TTC549 (cell line): Measurements from ENCODE around the gene LRRC7.

Source experiments
- FAIRE-seq: peaks from 2 replicates; lab custom pipeline; 2012; peaks lifted over from hg19 to GRCh38; lab: Jason Lieb, UNC

LRRC7 gene

DNA sequence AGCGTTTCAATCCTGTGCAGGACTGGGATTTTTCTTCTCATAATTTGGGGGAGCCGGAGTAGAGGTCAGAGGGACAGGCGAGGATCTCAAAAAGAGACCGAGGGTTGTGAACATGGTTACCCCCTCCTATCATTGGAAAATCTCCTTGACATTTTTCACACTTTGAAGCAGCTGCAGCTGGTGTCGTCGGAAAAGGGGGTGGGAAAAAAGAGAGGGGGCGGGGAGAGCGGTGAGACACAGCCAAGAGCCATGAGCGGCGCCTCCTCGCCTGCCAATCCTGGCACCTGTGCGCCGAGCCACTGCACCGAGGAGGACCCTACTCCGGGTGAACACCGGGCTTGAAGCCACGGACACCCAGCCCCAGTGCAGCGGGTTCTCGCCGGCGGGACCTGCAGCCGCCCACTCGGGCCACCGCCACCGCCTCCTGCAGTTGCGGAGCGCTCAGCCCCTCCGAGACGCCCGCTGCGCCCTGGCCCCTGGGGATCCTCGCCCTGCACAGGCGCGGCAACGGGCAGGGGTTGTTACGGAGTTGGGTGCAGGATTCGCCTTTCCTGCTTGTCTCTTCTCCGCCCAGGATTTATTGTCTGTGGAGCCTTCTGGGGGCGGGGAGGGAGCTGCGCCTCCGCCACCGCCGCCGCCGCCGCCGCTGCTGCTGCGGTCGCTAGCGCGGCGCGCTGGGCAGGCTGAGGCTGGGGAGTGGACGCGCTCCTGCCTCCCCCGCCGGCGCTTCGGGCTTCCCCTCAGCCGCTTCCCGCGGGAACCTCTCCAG, at the start of gene LRRC7:
Gene LRRC7, plus strand, starts transcription at position 271 of the 769 bp plus-strand sequence. CDS start 718 bp downstream, outside the sequence.
- FAIRE-seq, result no peak

DNA sequence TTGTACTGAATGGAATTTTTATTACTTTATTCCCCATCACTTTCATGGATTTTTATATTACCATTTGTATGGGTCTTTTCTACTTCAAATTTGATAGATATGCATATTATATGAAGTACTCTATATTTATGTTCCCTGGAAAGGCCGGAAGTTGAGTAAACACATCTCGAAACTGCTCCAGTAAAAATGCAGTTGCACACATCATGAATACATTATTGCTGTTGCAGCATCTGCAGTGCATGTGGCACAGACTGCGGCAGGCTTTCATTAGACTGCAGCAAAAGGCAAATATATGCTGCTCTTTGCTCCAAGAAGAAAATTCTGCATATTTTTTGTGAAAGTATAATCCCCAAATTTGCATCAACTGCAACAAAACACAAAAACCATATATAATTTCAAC, 48.7 kb upstream of the LRRC7 start:
- FAIRE-seq, result no peak

DNA sequence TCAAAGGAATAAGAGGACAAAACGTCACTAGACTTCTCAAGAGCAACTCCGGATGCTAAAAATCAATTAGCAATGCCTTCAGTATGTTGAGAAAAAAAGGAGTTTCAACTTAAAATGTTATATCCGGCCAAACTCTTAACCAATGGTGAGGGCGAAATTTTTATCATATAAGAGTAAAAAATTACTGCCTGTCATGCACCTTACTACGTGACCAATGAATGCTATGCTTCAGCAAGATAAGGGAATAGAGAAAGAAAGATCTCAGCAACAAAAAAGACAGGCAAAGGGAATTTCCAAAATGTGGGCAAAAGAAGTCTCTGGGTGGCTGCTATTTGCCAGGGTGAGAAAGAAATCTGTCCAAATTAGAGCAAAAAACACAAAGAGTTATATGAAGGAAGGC, 47.4 kb upstream of the LRRC7 start:
- no peak for FAIRE-seq

DNA sequence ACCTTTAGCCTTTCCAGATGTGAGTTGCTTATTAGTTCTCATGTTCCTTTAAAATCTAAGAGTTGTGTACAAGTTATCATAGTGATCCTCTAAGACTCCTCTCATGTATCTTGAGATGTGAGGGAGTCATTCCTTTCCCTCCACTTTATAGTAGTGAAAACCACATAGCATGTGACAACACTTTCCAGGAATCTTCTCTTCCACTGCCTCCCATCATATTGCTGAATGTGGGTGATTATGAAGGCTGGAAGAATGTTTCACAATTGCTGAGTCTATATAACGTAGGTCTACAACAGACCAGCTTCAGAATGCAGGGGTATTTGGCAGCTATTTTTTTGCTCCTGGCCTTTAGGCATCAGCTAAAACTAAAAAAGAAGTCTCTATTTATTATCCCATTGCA, 44.7 kb upstream of the LRRC7 start:
- no peak for FAIRE-seq

DNA sequence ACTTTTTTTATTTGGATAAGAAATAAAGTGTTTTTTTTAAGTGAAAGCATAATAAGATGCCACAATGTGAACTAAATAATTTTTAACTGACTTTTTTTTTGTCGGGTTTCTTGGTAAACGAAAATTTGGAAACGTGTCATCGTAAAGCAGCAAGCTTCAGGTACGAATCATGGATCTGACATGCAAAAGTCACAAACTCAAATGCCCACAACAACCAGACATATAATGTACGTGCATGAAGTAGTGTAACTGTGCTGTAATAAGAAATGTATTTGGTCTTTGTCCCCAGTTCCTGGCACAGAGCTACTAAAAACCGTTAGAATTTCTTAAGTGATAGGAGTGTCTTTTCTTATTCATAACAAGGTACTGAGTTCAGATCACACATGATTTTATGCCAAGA, 44.3 kb upstream of the LRRC7 start:
- FAIRE-seq, result no peak

DNA sequence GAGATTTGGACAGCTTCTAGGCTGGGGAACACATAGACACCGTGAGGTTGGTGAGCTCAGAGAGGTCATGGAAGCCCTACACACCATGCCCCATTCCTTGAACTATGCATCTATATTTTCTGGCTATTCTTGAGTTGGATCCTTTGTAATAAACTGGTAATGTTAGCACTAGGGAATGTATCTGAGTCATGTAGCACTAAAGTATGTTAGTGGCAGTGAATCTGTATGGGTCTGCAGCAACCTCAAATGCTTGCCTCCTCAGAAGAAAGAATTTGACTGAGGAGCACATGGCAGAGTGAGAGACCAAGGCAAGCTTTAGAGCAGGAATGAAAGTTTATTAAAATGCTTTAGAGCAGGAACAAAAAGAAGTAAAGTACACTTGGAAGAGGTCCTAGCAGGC, 43.7 kb upstream of the LRRC7 start:
- FAIRE-seq, result no peak

DNA sequence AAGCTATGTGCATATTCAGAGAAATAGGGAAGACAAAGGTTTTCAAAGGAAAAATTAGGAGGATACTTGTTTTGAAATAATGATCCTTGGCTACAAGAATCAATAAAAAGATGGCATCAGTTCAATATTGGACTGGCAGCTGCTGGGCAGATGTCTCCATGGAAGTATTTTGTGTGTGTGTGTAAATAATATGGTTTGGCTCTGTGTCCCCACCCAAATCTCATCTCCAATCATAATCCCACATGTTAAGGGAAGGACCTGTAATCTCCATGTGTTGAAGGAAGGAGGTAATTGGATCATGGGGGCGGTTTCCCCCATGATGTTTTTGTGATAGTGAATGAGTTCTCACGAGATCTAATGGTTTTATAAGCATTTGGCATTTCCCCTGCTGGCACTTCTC, 40.4 kb upstream of the LRRC7 start:
- no peak for FAIRE-seq

DNA sequence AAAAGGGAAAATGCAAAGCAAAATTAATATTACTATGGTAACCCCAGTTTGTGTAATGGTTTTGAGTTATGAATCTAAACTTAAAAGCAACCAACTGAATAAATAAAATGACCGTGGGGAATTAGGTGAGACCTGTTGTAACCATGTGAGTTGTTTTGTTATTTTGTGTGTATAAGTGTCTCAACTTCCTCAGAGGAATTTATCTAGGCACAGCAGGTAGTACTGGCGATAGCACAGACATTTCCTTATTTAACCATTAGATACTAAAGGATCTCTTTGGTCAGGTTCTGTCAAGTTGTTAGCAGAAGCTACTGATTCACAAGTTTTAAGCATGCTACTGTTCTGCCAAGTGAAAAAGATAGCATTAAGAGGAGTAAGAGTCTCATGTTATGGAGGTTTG, 39.3 kb upstream of the LRRC7 start:
- FAIRE-seq, result no peak

DNA sequence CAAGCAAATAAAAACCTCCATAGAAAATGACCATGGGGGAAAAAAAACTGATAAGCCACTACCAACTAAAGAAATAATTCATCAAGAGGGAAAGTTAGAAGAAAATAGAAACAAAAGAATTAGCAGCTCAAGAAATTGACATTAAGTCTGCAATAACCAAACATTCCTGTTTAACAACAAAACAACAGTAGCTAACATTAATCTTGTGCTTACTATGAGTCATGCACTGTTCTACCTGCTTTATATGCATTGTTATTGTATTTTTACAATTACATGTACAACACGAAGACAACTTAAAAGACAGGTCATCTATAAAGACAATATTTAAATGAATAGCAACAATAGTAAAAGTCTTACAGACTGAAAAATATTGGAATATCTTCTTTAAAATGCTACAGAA, 34.4 kb upstream of the LRRC7 start:
- no peak for FAIRE-seq

DNA sequence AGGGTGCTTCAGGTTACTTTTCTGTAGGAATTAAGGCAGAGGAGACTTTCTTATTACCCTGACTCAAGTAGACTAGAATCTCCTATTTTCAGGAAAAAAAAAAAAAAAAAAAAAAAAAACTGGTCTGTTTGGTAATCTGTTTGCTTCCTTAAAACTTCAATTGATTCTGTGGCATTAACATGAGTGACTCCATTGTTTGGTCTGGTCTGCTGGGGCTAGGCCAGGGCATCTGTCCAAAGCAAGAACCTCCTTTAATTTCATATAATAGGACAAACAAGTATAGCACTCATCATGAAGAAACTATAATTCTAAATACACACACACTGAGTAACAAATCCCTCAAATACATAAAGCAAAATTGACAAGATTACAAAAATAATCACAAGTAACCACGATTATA, 32.9 kb upstream of the LRRC7 start:
- FAIRE-seq, result no peak

DNA sequence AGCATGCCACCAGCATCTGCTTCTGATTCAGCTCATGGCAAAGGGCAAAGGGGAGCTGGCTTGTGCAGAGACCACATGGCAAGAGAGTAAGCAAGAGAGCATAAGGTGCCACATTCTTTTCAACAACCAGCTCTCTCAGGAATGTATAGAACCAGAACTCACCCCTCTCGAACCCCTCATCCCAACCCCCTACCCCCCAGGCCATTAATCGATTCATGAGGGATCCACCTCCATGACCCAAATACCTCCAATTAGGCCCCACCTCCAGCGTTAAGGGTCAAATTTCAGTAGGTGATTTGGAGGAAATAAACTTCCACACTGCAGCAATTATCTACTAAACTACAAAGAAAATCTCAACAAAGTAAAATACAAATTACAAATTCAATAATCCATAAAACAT, 32.2 kb upstream of the LRRC7 start:
- no peak for FAIRE-seq

DNA sequence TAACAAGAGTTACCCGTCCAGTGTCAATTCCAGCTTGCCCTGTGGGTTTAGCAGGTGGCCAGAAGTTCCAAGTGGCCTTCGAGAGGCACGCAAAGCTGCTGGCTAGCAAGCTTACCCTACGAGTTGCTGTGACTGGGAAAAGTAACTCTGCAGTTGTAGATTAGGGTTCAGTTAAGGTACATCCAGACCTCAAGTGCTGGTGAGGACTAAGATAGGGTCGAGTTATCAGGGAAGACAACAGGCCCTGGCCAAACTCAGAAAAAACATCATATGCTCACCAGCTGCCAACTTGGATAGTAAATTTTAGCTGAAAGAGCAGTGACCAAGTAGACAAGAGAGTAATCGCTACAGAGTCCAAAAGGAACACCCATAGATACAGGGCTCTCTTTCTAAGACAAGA, 27.7 kb upstream of the LRRC7 start:
- FAIRE-seq, result no peak

DNA sequence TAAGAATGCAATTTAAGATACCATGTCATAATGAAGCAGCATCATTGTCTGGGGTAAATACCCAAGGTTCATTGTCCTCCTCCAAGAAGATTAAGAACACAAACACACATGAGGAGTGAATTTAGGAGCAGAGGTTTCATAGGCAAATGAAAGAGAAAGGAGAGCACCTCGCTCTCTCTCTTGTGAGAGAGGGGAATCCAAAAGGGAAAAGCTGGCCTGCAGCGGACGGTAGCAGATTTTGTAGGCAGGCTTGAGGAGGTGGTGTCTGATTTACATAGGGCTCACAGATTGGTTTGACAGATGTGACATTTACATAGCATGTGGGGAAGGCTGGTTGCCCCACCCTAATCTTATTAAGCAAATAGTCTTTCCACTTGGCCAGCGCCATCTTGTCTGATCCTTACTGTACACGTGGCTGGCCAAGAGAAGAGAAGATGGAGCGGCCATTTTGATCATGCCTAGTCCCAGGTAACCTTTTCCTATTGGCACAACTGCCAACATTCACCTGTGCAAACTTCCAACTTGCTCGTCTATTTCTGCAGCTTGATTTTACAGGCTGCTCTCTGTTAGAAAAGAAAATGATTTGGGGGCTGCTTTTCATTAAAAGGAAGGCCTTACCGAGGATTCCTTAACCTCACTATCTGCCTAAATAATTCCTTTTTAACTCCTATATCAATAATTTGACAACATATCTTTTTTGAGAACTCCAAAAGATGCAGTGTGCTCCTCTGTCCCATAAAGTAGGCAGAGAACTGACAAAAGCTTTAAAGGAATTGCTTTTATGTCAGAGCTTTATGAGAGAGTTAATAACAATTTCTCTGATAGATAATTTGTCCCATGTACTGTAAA, 16.0 kb upstream of the LRRC7 start:
- no peak for FAIRE-seq

DNA sequence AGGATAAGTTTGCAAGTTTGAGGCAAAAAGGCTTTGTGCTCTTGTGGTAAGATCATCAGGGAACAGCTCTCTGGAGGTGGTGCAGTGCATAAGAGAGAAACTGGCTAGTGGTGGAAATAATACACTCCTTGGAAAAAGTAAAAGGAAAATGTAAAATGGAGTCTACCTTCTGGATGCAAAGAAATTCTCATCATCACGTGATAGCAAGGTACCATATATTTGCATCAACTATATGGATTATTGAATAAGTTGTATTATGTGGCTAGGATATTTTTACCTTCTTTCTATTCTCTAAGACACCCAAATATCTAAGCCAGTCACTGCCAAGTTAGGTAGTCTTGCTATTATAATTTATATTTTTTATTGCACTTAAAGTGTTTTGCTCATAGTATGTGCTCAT, 14.0 kb upstream of the LRRC7 start:
- FAIRE-seq, result no peak

DNA sequence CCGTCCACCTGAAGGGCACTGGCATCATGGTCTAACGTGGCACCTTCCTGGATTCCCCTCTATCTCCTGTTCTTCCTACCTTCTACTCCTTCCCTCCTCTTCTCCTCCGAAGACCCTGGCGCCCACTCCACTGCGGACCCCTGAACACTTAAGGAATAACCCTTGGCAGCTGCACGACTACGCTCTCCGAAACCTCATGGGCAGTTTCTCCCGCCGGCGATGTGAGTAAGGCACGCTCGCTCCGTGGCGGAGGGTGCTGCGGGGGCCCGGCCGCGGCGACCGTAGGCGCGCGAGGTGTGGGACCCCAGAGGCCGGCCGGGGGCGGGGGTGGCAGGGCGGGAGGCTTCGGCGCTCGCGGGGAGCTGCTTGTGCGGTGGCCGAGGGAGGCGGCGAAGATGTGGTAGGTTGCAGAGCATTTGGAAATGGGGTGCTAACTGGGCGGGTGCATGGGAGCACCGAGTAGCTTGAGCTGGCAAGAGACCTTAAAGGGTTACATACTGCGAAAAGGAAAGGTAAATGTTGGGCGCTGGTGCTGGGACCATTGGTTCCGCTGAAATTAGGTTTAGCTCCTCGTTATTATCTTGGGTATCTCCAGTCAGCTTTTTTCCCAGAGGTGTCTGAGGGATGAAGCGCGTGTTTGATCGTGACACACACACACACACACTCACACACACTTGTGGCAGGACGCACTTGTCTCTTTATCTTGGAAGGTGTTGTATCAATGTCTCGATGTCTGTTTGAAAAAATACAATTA, 876 bp downstream of the LRRC7 start:
- no peak for FAIRE-seq

DNA sequence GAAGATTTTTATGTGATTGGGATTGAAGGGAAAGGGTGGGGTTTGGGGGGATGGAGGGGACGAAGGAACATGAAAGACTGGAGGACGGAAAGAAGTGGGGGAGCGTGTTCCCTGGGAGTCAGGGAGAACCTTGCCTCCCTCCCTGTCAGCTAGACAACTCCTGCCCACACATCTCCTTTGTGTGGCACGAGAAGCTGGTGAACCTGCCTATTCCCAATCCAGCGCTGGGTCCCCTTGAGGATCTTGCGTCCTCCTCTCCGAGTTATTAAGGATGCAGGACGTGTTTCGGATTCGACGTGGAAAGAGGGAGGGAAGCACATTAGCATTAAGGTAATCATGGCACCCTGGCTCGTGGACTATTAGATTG, 1.4 kb downstream of the LRRC7 start:
- no peak for FAIRE-seq

DNA sequence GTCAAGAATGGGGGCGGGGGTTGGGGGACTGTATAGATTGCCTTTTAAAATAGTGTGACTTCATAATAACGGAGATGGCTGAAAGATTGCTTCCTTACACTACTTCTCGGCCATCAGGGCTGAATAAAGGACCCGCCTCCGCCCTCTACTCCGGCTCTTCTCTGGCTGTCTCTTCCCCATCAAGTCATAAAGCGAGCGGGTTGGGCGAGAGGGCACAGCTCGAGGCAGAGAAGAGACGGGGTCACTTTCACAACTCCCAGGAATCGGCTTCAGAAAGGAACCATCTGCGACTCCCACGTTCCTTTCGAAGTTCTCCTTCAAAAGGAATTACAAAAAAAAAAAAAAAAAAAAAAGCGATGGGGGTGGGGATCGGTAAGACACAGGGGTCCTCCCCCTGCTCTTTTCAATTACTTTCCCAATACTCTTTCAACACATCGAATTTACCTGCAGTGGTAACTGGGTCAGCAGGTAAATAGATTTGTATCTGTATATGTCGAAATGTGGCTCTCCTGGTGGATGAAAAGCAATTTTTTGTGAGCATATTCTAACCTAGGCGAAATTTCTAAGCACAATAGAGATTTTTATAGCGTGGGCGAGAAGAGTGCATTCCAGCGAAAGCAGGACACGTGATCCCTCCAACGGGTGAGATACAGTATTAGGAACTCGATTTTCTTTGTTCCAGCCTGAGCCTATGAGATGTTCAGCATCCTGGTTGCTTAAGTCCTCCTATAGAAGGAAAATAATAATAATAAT, 2.0 kb downstream of the LRRC7 start:
- FAIRE-seq, result no peak

DNA sequence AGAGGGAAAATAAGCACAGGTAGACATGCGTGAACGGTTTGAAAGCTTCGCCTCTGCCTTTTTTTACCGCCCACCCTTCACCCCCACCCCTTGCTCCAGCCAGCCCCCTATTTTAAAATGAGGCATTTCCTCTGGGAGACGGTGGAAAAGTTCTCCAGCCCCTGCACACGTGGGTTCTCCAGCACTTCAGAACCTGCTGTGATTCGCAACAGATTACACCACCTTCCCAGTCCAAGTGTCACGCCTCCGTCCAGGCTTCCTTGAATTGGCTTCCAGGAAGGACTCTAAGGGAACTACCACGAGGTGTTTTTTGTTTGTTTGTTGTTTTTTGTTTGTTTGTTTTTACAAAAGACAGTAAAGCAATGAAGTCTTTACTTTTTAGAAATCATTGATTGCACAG, 2.6 kb downstream of the LRRC7 start:
- no peak for FAIRE-seq

DNA sequence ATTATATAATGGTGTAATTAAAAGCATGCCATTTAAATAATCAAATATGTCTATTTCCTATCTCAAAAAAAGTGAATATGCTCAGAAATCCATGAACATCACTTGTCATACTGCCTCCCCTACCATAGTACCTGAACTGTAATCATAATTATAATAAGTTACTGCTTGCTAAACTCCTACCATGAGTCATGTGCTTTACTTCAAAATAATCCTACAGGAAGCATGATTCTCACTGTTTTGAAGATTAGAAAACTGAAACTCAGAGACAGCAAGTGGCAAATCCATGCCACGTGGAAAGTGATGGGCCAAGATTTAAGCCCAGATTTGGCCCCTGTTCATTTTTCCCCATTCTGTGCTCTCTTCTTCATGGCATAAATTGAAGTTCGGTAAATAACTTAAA, 5.2 kb downstream of the LRRC7 start:
- no peak for FAIRE-seq

DNA sequence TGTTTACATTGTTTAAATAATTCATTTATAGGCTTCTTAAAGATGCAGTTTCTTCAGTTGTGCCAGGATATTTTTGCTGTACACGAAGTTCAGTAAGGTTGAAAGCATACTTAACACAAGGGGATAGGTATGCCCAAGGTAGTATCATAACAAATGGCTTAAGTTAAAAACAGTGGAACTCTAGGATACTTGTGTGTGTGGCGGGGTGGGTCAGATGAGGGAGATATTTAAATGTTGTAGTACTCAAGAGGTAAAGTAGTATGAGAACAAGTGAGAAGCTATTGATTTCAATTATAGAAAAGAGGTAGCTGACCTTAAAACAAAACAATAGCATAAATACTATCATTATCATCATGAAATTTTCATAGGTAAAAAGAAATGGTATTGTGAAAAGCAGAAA, 6.2 kb downstream of the LRRC7 start:
- no peak for FAIRE-seq

DNA sequence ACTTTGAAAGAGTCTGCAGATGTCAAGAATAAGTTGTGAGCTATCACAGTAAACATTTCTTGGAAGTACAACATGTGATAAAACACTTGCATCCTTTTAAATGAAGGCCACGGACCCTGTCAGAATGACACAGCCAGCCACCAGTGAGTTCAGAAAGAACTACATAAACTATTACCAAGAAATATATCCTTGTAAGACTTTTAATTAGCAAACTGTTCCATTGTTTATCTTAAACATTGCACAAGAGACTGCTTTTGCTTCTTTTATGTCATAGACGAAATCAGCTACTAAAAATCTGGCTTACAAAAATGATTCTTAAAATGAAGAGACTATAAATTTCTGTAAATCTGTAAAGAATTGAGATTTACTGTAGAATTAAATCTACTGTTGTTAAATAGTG, 17.9 kb downstream of the LRRC7 start:
- no peak for FAIRE-seq

DNA sequence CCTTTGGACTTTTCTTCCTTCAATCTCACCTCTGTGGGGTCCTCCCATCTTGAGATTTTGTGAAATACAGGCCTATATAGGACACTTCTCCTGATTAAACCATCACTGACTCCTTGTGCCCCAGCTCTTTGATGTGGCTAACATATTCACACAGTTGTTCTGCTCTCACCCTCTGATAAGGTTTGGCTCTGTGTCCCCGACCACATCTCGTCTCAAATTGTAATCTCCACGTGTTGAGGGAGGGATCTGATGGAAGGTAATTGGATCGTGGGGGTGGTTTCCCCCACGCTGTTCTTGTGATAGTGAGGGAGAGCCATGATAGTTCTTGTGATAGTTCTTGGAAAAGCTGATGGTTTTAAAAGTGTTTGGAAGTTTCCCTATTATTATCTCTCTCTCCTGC, 19.7 kb downstream of the LRRC7 start:
- no peak for FAIRE-seq
